CD8-positive, alpha-beta memory T cell (primary cell): Measurements from ENCODE around the gene AKAP6. TPM values are rescaled to one million over a fixed set of nuclear protein-coding genes. Genes with fewer than 3 reads are reported as not detected.

ENCODE experiments used
- CTCF ChIA-PET: fragments of 350-600 bp; sonication (Branson Sonifier 250); formaldehyde crosslinking; loops from one replicate; lab custom pipeline; 2021; ENCODE audit warnings: antibody characterized with exemption; lab: Charles Lee
- POLR2A ChIA-PET: fragments of 350-600 bp; sonication (Branson Sonifier 250); formaldehyde crosslinking; loops from one replicate; lab custom pipeline; 2021; ENCODE audit warnings: antibody characterized with exemption; lab: Charles Lee
- DNase-seq, 5 donors: peaks; one replicate each; pipeline versions ENCODE4 v3.0.0 to v3.0.0-alpha.2; 2020 to 2022; ENCODE audit warnings: mixed read lengths in 1 of 5
- H3K27ac ChIP-seq: one replicate; pipeline ENCODE4 v1.7.0; 2013; ENCODE audit warnings: low read depth, mild to moderate bottlenecking, low read length, moderate library complexity
- H3K27me3 ChIP-seq: 2 replicates; pipeline ENCODE4 v1.7.0; 2013; ENCODE audit warnings: low read length, mild to moderate bottlenecking; ENCODE audit not compliant: insufficient read depth, poor library complexity, severe bottlenecking
- H3K36me3 ChIP-seq: 2 replicates; pipeline ENCODE4 v1.7.0; 2013; ENCODE audit warnings: mild to moderate bottlenecking, low read length, moderate library complexity; ENCODE audit not compliant: insufficient read depth
- H3K4me1 ChIP-seq: 2 replicates; pipeline ENCODE4 v1.7.0; 2013; ENCODE audit warnings: mild to moderate bottlenecking, low read length, moderate library complexity; ENCODE audit not compliant: insufficient read depth
- H3K4me3 ChIP-seq: 2 replicates; pipeline ENCODE4 v1.7.0; 2013; ENCODE audit warnings: mild to moderate bottlenecking, low read length
- H3K9me3 ChIP-seq: 2 replicates; pipeline ENCODE4 v1.7.0; 2013; ENCODE audit warnings: mild to moderate bottlenecking, low read length
- H3K27ac Mint-ChIP-seq, 8 donors: one replicate each; pipeline ENCODE4 v1.8.0; 2020 to 2021; ENCODE audit warnings: mixed read lengths in 8 of 8, mild to moderate bottlenecking in 6 of 8, inconsistent platforms in 3 of 8, moderate library complexity in 3 of 8
- H3K27me3 Mint-ChIP-seq, 2 donors: one replicate each; pipeline ENCODE4 v1.8.0; 2020 to 2021; ENCODE audit warnings: mixed read lengths in 2 of 2, mild to moderate bottlenecking in 1 of 2, moderate library complexity in 1 of 2
- H3K36me3 Mint-ChIP-seq, 3 donors: one replicate each; pipeline ENCODE4 v1.8.0; 2020 to 2021; ENCODE audit warnings: mixed read lengths in 3 of 3, inconsistent platforms in 1 of 3, mild to moderate bottlenecking in 1 of 3
- H3K4me1 Mint-ChIP-seq, 3 donors: one replicate each; pipeline ENCODE4 v1.8.0; 2020 to 2021; ENCODE audit warnings: mixed read lengths in 3 of 3, inconsistent platforms in 1 of 3, mild to moderate bottlenecking in 1 of 3
- H3K4me3 Mint-ChIP-seq, 7 donors: one replicate each; pipeline ENCODE4 v1.8.0; 2020 to 2021; ENCODE audit warnings: mixed read lengths in 7 of 7, mild to moderate bottlenecking in 6 of 7, moderate library complexity in 4 of 7, inconsistent platforms in 2 of 7
- H3K9me3 Mint-ChIP-seq, 5 donors: one replicate each; pipeline ENCODE4 v1.8.0; 2020 to 2022; ENCODE audit warnings: mixed read lengths in 5 of 5, mild to moderate bottlenecking in 3 of 5, moderate library complexity in 2 of 5, inconsistent platforms in 1 of 5
- polyA plus RNA-seq: library from polyadenylated mRNA; unstranded; fragments of 300-500 nt; fragmentation: Illumina TruSeq; gene quantifications from one replicate; pipeline ENCODE4 v1.2.3, GENCODE V29; 2021
- total RNA-seq, 2 experiments: library from RNA; stranded (reverse); gene quantifications; one replicate each; pipeline ENCODE4 v1.2.3, GENCODE V29; 2021

The AKAP6 gene
- total and polyA plus RNA-seq, 3 experiments from 2014 or later = 0.49 to 1.5 (median 1.4) TPM

- H3K27me3 ChIP-seq = no peaks in the 10 kb centered on the region
- Mint-ChIP-seq H3K36me3 (no peaks in the 10 kb centered on the region), H3K27ac (no peak overlapping the region), H3K4me3 (no peak overlapping the region), H3K4me1 (no peaks in the 10 kb centered on the region), H3K9me3 (no peaks in the 10 kb centered on the region), H3K27me3 (peaks cover 0 to 2% of the 10 kb centered on the region in 2 donors)
- H3K4me1 ChIP-seq = no peaks in the 10 kb centered on the region
- ChIA-PET CTCF (no interaction called here), POLR2A (no interaction called here)
- no peak overlapping the region for H3K4me3 ChIP-seq
- no peak overlapping the region for H3K27ac ChIP-seq
- DNase-seq = no peak
- H3K36me3 ChIP-seq = no peaks in the 10 kb centered on the region
- no peaks in the 10 kb centered on the region for H3K9me3 ChIP-seq
Measured at GRCh38 chr14:32474478-32475195, 145.5 kb downstream of the AKAP6 start.

GRCh38 chr14:32476532-32476931 is 147.4 kb downstream of the AKAP6 start:
- Histone ChIP-seq H3K9me3 (no peaks in the 10 kb centered on the region), H3K4me1 (no peaks in the 10 kb centered on the region), H3K4me3 (no peak overlapping the region), H3K27me3 (no peaks in the 10 kb centered on the region), H3K27ac (no peak overlapping the region), H3K36me3 (no peaks in the 10 kb centered on the region)
- CTCF ChIA-PET = no interaction called here
- Mint-ChIP-seq H3K4me1 (no peaks in the 10 kb centered on the region), H3K27ac (peak overlapping the region in 1 of 8 donors; percentile 80), H3K36me3 (no peaks in the 10 kb centered on the region), H3K9me3 (no peaks in the 10 kb centered on the region), H3K4me3 (no peak overlapping the region), H3K27me3 (peaks cover 0 to 2% of the 10 kb centered on the region in 2 donors)
- POLR2A ChIA-PET = no interaction called here
- no peak for DNase-seq

GRCh38 chr14:32477396-32477795 is 148.3 kb downstream of the AKAP6 start:
- no peaks in the 10 kb centered on the region for H3K36me3 ChIP-seq
- no peaks in the 10 kb centered on the region for H3K27me3 ChIP-seq
- DNase-seq = no peak
- H3K4me1 ChIP-seq = no peaks in the 10 kb centered on the region
- no peaks in the 10 kb centered on the region for H3K4me1 Mint-ChIP-seq
- H3K4me3 ChIP-seq = no peak overlapping the region
- no peaks in the 10 kb centered on the region for H3K36me3 Mint-ChIP-seq
- H3K27me3 Mint-ChIP-seq = peaks cover 0 to 2% of the 10 kb centered on the region in 2 donors
- no peaks in the 10 kb centered on the region for H3K9me3 Mint-ChIP-seq
- no peak overlapping the region for H3K27ac Mint-ChIP-seq
- H3K9me3 ChIP-seq = no peaks in the 10 kb centered on the region
- ChIA-PET CTCF (no interaction called here), POLR2A (no interaction called here)
- no peak overlapping the region for H3K4me3 Mint-ChIP-seq
- no peak overlapping the region for H3K27ac ChIP-seq

GRCh38 chr14:32478050-32478449 is 149.0 kb downstream of the AKAP6 start:
- DNase-seq = no peak
- Histone ChIP-seq H3K36me3 (no peaks in the 10 kb centered on the region), H3K27me3 (no peaks in the 10 kb centered on the region), H3K27ac (no peak overlapping the region), H3K4me3 (no peak overlapping the region), H3K4me1 (no peaks in the 10 kb centered on the region), H3K9me3 (no peaks in the 10 kb centered on the region)
- Mint-ChIP-seq H3K4me3 (no peak overlapping the region), H3K27me3 (peaks cover 0 to 2% of the 10 kb centered on the region in 2 donors), H3K4me1 (no peaks in the 10 kb centered on the region), H3K36me3 (no peaks in the 10 kb centered on the region), H3K9me3 (no peaks in the 10 kb centered on the region), H3K27ac (no peak overlapping the region)
- ChIA-PET POLR2A (no interaction called here), CTCF (no interaction called here)

- Mint-ChIP-seq H3K9me3 (peaks cover 0 to 2% (median 0%) of the 10 kb centered on the region in 5 donors), H3K27ac (no peak overlapping the region), H3K36me3 (no peaks in the 10 kb centered on the region), H3K4me1 (no peaks in the 10 kb centered on the region), H3K27me3 (peaks cover 0 to 2% of the 10 kb centered on the region in 2 donors), H3K4me3 (no peak overlapping the region)
- Histone ChIP-seq H3K9me3 (no peaks in the 10 kb centered on the region), H3K4me3 (no peak overlapping the region), H3K4me1 (no peaks in the 10 kb centered on the region), H3K27ac (no peak overlapping the region), H3K27me3 (no peaks in the 10 kb centered on the region), H3K36me3 (no peaks in the 10 kb centered on the region)
- DNase-seq = no peak
- ChIA-PET CTCF (no interaction called here), POLR2A (no interaction called here)
Measured at GRCh38 chr14:32480337-32480736, 151.2 kb downstream of the AKAP6 start.

- no peaks in the 10 kb centered on the region for H3K4me1 ChIP-seq
- no peaks in the 10 kb centered on the region for H3K9me3 ChIP-seq
- no peak overlapping the region for H3K4me3 Mint-ChIP-seq
- peaks cover under 1 to 8% (median 4%) of the 10 kb centered on the region in 5 donors for H3K9me3 Mint-ChIP-seq
- H3K4me1 Mint-ChIP-seq = no peaks in the 10 kb centered on the region
- no peak for DNase-seq
- no peak overlapping the region for H3K4me3 ChIP-seq
- ChIA-PET CTCF (no interaction called here), POLR2A (no interaction called here)
- H3K27me3 ChIP-seq = no peaks in the 10 kb centered on the region
- H3K27ac ChIP-seq = no peak overlapping the region
- peaks cover 0 to 2% of the 10 kb centered on the region in 2 donors for H3K27me3 Mint-ChIP-seq
- no peak overlapping the region for H3K27ac Mint-ChIP-seq
- H3K36me3 ChIP-seq = no peaks in the 10 kb centered on the region
- H3K36me3 Mint-ChIP-seq = no peaks in the 10 kb centered on the region
Measured at GRCh38 chr14:32481707-32482106, 152.6 kb downstream of the AKAP6 start.

GRCh38 chr14:32491416-32492016 is 162.4 kb downstream of the AKAP6 start:
- H3K27ac ChIP-seq = no peak overlapping the region
- H3K9me3 Mint-ChIP-seq = peaks cover 3 to 9% (median 6%) of the 10 kb centered on the region in 5 donors
- no peak for DNase-seq
- POLR2A ChIA-PET = no interaction called here
- CTCF ChIA-PET = no interaction called here
- peaks cover 0 to 2% of the 10 kb centered on the region in 2 donors for H3K27me3 Mint-ChIP-seq
- H3K36me3 ChIP-seq = no peaks in the 10 kb centered on the region
- H3K27ac Mint-ChIP-seq = no peak overlapping the region
- H3K4me1 Mint-ChIP-seq = no peaks in the 10 kb centered on the region
- H3K36me3 Mint-ChIP-seq = no peaks in the 10 kb centered on the region
- H3K9me3 ChIP-seq = no peaks in the 10 kb centered on the region
- no peaks in the 10 kb centered on the region for H3K4me1 ChIP-seq
- no peak overlapping the region for H3K4me3 ChIP-seq
- H3K4me3 Mint-ChIP-seq = no peak overlapping the region
- H3K27me3 ChIP-seq = no peaks in the 10 kb centered on the region

- no peak overlapping the region for H3K4me3 Mint-ChIP-seq
- H3K27me3 Mint-ChIP-seq = peaks cover 0 to 2% of the 10 kb centered on the region in 2 donors
- H3K4me1 Mint-ChIP-seq = no peaks in the 10 kb centered on the region
- H3K9me3 Mint-ChIP-seq = peaks cover 0 to 3% (median 0%) of the 10 kb centered on the region in 5 donors
- no peak overlapping the region for H3K27ac Mint-ChIP-seq
- Histone ChIP-seq H3K4me3 (no peak overlapping the region), H3K9me3 (no peaks in the 10 kb centered on the region), H3K36me3 (no peaks in the 10 kb centered on the region), H3K27me3 (no peaks in the 10 kb centered on the region), H3K4me1 (no peaks in the 10 kb centered on the region), H3K27ac (no peak overlapping the region)
- H3K36me3 Mint-ChIP-seq = no peaks in the 10 kb centered on the region
- CTCF ChIA-PET = no interaction called here
- POLR2A ChIA-PET = no interaction called here
- no peak for DNase-seq
Measured at GRCh38 chr14:32492457-32492856, 163.4 kb downstream of the AKAP6 start.
